GM12878 (cell line): Measurements from ENCODE around the gene KLHL15. TPM values are rescaled to one million over a fixed set of nuclear protein-coding genes. Genes with fewer than 3 reads are reported as not detected.

ENCODE experiments used
- ATAC-seq: fragments of 200-7000 bp; cut with Tn5 transposase; 3 replicates; pipeline ENCODE4 v1.9.1; 2020; ENCODE audit warnings: mild to moderate bottlenecking, moderate library complexity
- BruUV-seq: library from RNA; stranded (reverse); fragments of 400-500 nt; replicated peaks from 2 replicates; lab custom pipeline; 2021; lab: Mats Ljungman, UMichigan
- CTCF ChIA-PET: fragments of 300-600 bp; sonication (Branson Sonifier 250); formaldehyde crosslinking; extraction: SDS; loops from one replicate; lab custom pipeline; 2021; ENCODE audit warnings: inconsistent platforms; lab: Yijun Ruan, JAX
- POLR2A ChIA-PET: fragments of 350-600 bp; formaldehyde crosslinking; extraction: SDS; loops from one replicate; lab custom pipeline; 2021; ENCODE audit warnings: inconsistent platforms; lab: Charles Lee
- RAD21 ChIA-PET: fragments of 300-600 bp; sonication (Branson Sonifier 250); formaldehyde crosslinking; loops from one replicate; lab custom pipeline; 2023; ENCODE audit warnings: antibody characterized with exemption; ENCODE audit not compliant: unreplicated experiment; lab: Charles Lee
- SMC1A ChIA-PET: fragments of 300-600 bp; sonication (Branson Sonifier 250); formaldehyde crosslinking; loops from one replicate; lab custom pipeline; 2023; ENCODE audit not compliant: unreplicated experiment, uncharacterized antibody; lab: Charles Lee
- DNase-seq: peaks from one replicate; pipeline ENCODE4 v3.0.0-alpha.2; 2011; ENCODE audit warnings: low read depth, low spot score
- FAIRE-seq: peaks from 3 replicates; lab custom pipeline; 2011; peaks lifted over from hg19 to GRCh38; lab: Jason Lieb, UNC
- H2AFZ ChIP-seq: 2 replicates; pipeline ENCODE4 v1.6.0; 2011; ENCODE audit warnings: low read depth, low read length, control low read depth; ENCODE audit not compliant: control insufficient read depth
- H3K27ac ChIP-seq: 2 replicates; pipeline ENCODE4 v1.5.1; 2011; ENCODE audit warnings: control low read depth; ENCODE audit not compliant: control insufficient read depth, insufficient read depth
- H3K27me3 ChIP-seq, 2 experiments: replicated peaks in 1 of 2; 2 replicates each; pipeline versions ENCODE4 v1.6.0 to v1.6.1; 2011; ENCODE audit warnings: low read length in 1 of 2; ENCODE audit not compliant: control insufficient read depth in 2 of 2, insufficient read depth in 2 of 2
- H3K36me3 ChIP-seq, 2 experiments: 2 replicates each; pipeline ENCODE4 v1.5.1; 2011; ENCODE audit warnings: low read length in 1 of 2; ENCODE audit not compliant: control insufficient read depth in 2 of 2, insufficient read depth in 2 of 2
- H3K4me1 ChIP-seq: 2 replicates; pipeline ENCODE4 v1.6.1; 2011; ENCODE audit warnings: mild to moderate bottlenecking, low read length, moderate library complexity, mixed read lengths; ENCODE audit not compliant: control insufficient read depth, insufficient read depth
- H3K4me2 ChIP-seq: 2 replicates; pipeline ENCODE4 v1.6.0; 2011; ENCODE audit warnings: control low read depth; ENCODE audit not compliant: control insufficient read depth, insufficient read depth
- H3K4me3 ChIP-seq: fragments of 200-600 bp; sonication (generic); 2 replicates; pipeline ENCODE4 v1.5.1; 2016
- H3K79me2 ChIP-seq: 2 replicates; pipeline ENCODE4 v1.6.0; 2011; ENCODE audit warnings: low read length; ENCODE audit not compliant: control insufficient read depth, insufficient read depth
- H3K9ac ChIP-seq: 2 replicates; pipeline ENCODE4 v1.8.0; 2011; ENCODE audit warnings: low read length, control low read depth, mixed read lengths; ENCODE audit not compliant: control insufficient read depth, insufficient read depth
- H3K9me3 ChIP-seq: replicated peaks from 3 replicates; pipeline ENCODE4 v1.5.1; 2011; ENCODE audit warnings: mild to moderate bottlenecking, low read length; ENCODE audit not compliant: control insufficient read depth, insufficient read depth
- H4K20me1 ChIP-seq: 2 replicates; pipeline ENCODE4 v1.6.0; 2011; ENCODE audit not compliant: control insufficient read depth, insufficient read depth
- BCL11A ChIP-seq: IDR thresholded peaks from 2 replicates; pipeline ENCODE4 v1.6.1; 2011; ENCODE audit warnings: low read depth, low read length
- BMI1 ChIP-seq: fragments of 450-650 bp; IDR thresholded peaks from 2 replicates; pipeline ENCODE4 v1.6.1; 2016; ENCODE audit warnings: mild to moderate bottlenecking, moderate library complexity, borderline replicate concordance
- BRCA1 ChIP-seq: IDR thresholded peaks from 2 replicates; pipeline ENCODE4 v1.6.1; 2011; ENCODE audit warnings: low read depth, low read length, improper control_type of control experiment
- ETV6 ChIP-seq, 2 experiments: fragments of 450-650 bp in 1 of 2; IDR thresholded peaks in 1 of 2; conservative IDR thresholded peaks in 1 of 2; 2 replicates each; pipeline ENCODE4 v1.6.1; 2014; ENCODE audit warnings: antibody characterized with exemption in 1 of 2, borderline replicate concordance in 1 of 2, low read depth in 1 of 2, mild to moderate bottlenecking in 1 of 2, moderate library complexity in 1 of 2
- FOS ChIP-seq: IDR thresholded peaks from 3 replicates; pipeline ENCODE4 v1.6.1; 2011; ENCODE audit warnings: borderline replicate concordance; ENCODE audit not compliant: insufficient read length; ENCODE audit errors: extremely low read depth
- HDAC6 ChIP-seq: fragments of 200-600 bp; sonication (generic); IDR thresholded peaks from one replicate; pipeline ENCODE4 v1.8.0; 2017; ENCODE audit warnings: antibody characterized with exemption; ENCODE audit not compliant: unreplicated experiment
- IRF4 ChIP-seq: IDR thresholded peaks from 2 replicates; pipeline ENCODE4 v1.6.1; 2011; ENCODE audit warnings: low read depth, low read length
- KDM1A ChIP-seq: fragments of 200-600 bp; sonication (generic); IDR thresholded peaks from 2 replicates; pipeline ENCODE4 v1.6.1; 2016; ENCODE audit warnings: borderline replicate concordance
- PAX5 ChIP-seq: IDR thresholded peaks from 2 replicates; pipeline ENCODE4 v1.6.1; 2011; ENCODE audit warnings: low read depth, low read length, borderline replicate concordance
- PAX8 ChIP-seq: fragments of 450-650 bp; IDR thresholded peaks from 2 replicates; pipeline ENCODE4 v1.6.1; 2017; ENCODE audit warnings: mild to moderate bottlenecking, moderate library complexity
- SMARCA5 ChIP-seq: fragments of 450-650 bp; IDR thresholded peaks from 2 replicates; pipeline ENCODE4 v1.6.1; 2017; ENCODE audit warnings: mild to moderate bottlenecking
- TARDBP ChIP-seq: IDR thresholded peaks from 2 replicates; pipeline ENCODE4 v1.6.1; 2016; ENCODE audit warnings: borderline replicate concordance
- ZNF24 ChIP-seq: fragments of 450-650 bp; IDR thresholded peaks from 2 replicates; pipeline ENCODE4 v1.6.1; 2017; ENCODE audit warnings: antibody characterized with exemption, mild to moderate bottlenecking
- WGBS: methylation state at CpG from one replicate; pipeline ENCODE4 v1.1.6; 2016; ENCODE audit warnings: low lambda C conversion rate; ENCODE audit not compliant: insufficient replicate concordance, insufficient coverage; ENCODE audit errors: missing lambda C conversion rate; 5-methylcytosine and 5-hydroxymethylcytosine counted together
- in situ Hi-C: fragments of 300-500 bp; cut with MboI; formaldehyde crosslinking; loops from 9 replicates; pipeline ENCODE4 v1.14.3; 2018; ENCODE audit warnings: mixed read lengths
- intact Hi-C: fragments of 100-400 bp; cut with micrococcal nuclease; formaldehyde crosslinking; loops from one replicate; pipeline ENCODE4 v1.14.2; 2022; ENCODE audit not compliant: unreplicated experiment
- polyA plus RNA-seq, 11 experiments: library from polyadenylated mRNA; depleted of rRNA in 4 of 11; unstranded in 6 of 11; stranded (reverse) in 5 of 11; fragments of >200 nt; fragmentation: Nextera tagmentation in 4 of 11; fragmentation: Illumina TruSeq in 1 of 11; extraction: Ambion mirVana in 4 of 11; extraction: Trizol in 1 of 11; gene quantifications; 1 replicate in 1 of 11; 2 replicates in 10 of 11; pipeline versions ENCODE4 v1.2.1 to v1.2.3, GENCODE V29; 2011 to 2016; ENCODE audit warnings: inconsistent platforms in 2 of 11, missing spikeins in 2 of 11, low read depth in 1 of 11
- total RNA-seq, 4 experiments: library from RNA; depleted of rRNA in 3 of 4; stranded (reverse); fragments of >200 nt in 3 of 4; fragmentation: Illumina TruSeq in 1 of 4; extraction: Trizol in 1 of 4; gene quantifications; 2 replicates each; pipeline versions ENCODE4 v1.2.1 to v1.2.3, GENCODE V29; 2013 to 2021
- TF ChIP-seq, protein P1 (sequence below): IDR thresholded peaks from 2 replicates; pipeline ENCODE4 v1.6.1; 2012; ENCODE audit warnings: low read depth, low read length, improper control_type of control experiment
- TF ChIP-seq, protein P2 (sequence below): IDR thresholded peaks from 2 replicates; pipeline ENCODE4 v1.6.1; 2011; ENCODE audit warnings: borderline replicate concordance, low read depth, mild to moderate bottlenecking, moderate library complexity, mixed read lengths, low read length; ENCODE audit not compliant: insufficient read depth; ENCODE audit errors: extremely low read length
- TF ChIP-seq, protein P3 (sequence below): fragments of 150-350 bp; IDR thresholded peaks from 2 replicates; pipeline ENCODE4 v1.6.1; 2016; ENCODE audit warnings: low read depth, low read length
- TF ChIP-seq, protein P4 (sequence below): IDR thresholded peaks from 2 replicates; pipeline ENCODE4 v1.6.1; 2012; ENCODE audit warnings: mild to moderate bottlenecking, low read depth, low read length

Gene KLHL15
- total and polyA plus RNA-seq, 10 of the 15 experiments (the other 5 are each of a cell fraction or from before 2014, with no cell fraction given): 1.4 to 7.0 (median 3.7) TPM

DNA sequence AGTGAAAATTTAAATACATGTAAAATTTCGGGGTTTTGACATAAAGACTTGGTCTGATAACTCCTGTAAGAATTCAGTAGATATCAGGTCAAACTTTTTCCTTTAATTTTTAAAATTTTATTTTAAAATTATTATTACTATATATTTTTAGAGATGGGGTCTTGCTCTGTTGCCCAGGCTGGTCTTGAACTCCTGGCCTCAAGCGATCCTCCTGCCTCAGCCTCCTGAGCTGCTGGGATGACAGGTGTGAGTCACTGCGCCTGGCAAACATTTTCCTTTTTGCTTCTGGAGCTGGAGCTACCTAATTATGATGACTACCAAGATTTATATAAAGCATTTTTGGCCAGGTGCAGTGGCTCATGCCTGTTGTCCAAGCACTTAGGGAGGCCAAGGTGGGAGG, 37.3 kb downstream of the KLHL15 start:
- 67% methylated on average over 3 of the region's 3 CpGs for WGBS
- TF ChIP-seq BCL11A (no peak), BRCA1 (no peak), BMI1 (no peak), FOS (no peak), ETV6 (conservative IDR thresholded peaks at IDR 0.05 in 1 of 2, IDR thresholded peaks at IDR 0.05 in 1 of 2; ENCODE audit: borderline replicate concordance in 1 of 2, low read depth in 1 of 2) (no peak), PAX5 (no peak), KDM1A (no peak), TARDBP (no peak), SMARCA5 (no peak), IRF4 (no peak), PAX8 (no peak), HDAC6 (no peak), ZNF24 (no peak)
- TF ChIP-seq, protein P1, sequence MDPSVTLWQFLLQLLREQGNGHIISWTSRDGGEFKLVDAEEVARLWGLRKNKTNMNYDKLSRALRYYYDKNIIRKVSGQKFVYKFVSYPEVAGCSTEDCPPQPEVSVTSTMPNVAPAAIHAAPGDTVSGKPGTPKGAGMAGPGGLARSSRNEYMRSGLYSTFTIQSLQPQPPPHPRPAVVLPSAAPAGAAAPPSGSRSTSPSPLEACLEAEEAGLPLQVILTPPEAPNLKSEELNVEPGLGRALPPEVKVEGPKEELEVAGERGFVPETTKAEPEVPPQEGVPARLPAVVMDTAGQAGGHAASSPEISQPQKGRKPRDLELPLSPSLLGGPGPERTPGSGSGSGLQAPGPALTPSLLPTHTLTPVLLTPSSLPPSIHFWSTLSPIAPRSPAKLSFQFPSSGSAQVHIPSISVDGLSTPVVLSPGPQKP: no peak
- TF ChIP-seq, protein P2, sequence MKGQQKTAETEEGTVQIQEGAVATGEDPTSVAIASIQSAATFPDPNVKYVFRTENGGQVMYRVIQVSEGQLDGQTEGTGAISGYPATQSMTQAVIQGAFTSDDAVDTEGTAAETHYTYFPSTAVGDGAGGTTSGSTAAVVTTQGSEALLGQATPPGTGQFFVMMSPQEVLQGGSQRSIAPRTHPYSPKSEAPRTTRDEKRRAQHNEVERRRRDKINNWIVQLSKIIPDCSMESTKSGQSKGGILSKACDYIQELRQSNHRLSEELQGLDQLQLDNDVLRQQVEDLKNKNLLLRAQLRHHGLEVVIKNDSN: no peak
- TF ChIP-seq, protein P3, sequence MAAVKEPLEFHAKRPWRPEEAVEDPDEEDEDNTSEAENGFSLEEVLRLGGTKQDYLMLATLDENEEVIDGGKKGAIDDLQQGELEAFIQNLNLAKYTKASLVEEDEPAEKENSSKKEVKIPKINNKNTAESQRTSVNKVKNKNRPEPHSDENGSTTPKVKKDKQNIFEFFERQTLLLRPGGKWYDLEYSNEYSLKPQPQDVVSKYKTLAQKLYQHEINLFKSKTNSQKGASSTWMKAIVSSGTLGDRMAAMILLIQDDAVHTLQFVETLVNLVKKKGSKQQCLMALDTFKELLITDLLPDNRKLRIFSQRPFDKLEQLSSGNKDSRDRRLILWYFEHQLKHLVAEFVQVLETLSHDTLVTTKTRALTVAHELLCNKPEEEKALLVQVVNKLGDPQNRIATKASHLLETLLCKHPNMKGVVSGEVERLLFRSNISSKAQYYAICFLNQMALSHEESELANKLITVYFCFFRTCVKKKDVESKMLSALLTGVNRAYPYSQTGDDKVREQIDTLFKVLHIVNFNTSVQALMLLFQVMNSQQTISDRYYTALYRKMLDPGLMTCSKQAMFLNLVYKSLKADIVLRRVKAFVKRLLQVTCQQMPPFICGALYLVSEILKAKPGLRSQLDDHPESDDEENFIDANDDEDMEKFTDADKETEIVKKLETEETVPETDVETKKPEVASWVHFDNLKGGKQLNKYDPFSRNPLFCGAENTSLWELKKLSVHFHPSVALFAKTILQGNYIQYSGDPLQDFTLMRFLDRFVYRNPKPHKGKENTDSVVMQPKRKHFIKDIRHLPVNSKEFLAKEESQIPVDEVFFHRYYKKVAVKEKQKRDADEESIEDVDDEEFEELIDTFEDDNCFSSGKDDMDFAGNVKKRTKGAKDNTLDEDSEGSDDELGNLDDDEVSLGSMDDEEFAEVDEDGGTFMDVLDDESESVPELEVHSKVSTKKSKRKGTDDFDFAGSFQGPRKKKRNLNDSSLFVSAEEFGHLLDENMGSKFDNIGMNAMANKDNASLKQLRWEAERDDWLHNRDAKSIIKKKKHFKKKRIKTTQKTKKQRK: no peak
- TF ChIP-seq, protein P4, sequence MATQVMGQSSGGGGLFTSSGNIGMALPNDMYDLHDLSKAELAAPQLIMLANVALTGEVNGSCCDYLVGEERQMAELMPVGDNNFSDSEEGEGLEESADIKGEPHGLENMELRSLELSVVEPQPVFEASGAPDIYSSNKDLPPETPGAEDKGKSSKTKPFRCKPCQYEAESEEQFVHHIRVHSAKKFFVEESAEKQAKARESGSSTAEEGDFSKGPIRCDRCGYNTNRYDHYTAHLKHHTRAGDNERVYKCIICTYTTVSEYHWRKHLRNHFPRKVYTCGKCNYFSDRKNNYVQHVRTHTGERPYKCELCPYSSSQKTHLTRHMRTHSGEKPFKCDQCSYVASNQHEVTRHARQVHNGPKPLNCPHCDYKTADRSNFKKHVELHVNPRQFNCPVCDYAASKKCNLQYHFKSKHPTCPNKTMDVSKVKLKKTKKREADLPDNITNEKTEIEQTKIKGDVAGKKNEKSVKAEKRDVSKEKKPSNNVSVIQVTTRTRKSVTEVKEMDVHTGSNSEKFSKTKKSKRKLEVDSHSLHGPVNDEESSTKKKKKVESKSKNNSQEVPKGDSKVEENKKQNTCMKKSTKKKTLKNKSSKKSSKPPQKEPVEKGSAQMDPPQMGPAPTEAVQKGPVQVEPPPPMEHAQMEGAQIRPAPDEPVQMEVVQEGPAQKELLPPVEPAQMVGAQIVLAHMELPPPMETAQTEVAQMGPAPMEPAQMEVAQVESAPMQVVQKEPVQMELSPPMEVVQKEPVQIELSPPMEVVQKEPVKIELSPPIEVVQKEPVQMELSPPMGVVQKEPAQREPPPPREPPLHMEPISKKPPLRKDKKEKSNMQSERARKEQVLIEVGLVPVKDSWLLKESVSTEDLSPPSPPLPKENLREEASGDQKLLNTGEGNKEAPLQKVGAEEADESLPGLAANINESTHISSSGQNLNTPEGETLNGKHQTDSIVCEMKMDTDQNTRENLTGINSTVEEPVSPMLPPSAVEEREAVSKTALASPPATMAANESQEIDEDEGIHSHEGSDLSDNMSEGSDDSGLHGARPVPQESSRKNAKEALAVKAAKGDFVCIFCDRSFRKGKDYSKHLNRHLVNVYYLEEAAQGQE: no peak
- ChIA-PET POLR2A (interaction anchor here (0.9 kb wide), 1 partner anchor 9 kb away, joined by 3 read pairs; no protein-coding TSS in a partner anchor), CTCF (no interaction called here), RAD21 (no interaction called here), SMC1A (no interaction called here)
- no peak for ATAC-seq
- Histone ChIP-seq H3K27ac (no peak overlapping the region), H2AFZ (no peak overlapping the region), H3K4me3 (no peak overlapping the region), H3K4me2 (no peak overlapping the region), H3K9me3 (no peaks in the 10 kb centered on the region), H3K36me3 (peaks cover 0 to 2% of the 10 kb centered on the region in 2 experiments; a peak in 1 of 4 replicates), H3K4me1 (no peaks in the 10 kb centered on the region), H4K20me1 (no peaks in the 10 kb centered on the region), H3K9ac (no peak overlapping the region), H3K27me3 (no peaks in the 10 kb centered on the region), H3K79me2 (no peaks in the 10 kb centered on the region)
- DNase-seq: no peak
- BruUV-seq: no TSS peak
- in situ Hi-C loops (no loop called here), intact Hi-C loops (no loop called here)
- no peak for FAIRE-seq
